GM21447 (cell line): Measurements from ENCODE around the gene SORL1.
A peak's percentile ranks its signal among the peaks of the same experiment; 100 is the strongest.

Experiments
- ATAC-seq: cut with Tn5 transposase; IDR thresholded peaks from one replicate; pipeline ENCODE4 v1.9.1; 2021; ENCODE audit not compliant: unreplicated experiment

SORL1 gene

DNA sequence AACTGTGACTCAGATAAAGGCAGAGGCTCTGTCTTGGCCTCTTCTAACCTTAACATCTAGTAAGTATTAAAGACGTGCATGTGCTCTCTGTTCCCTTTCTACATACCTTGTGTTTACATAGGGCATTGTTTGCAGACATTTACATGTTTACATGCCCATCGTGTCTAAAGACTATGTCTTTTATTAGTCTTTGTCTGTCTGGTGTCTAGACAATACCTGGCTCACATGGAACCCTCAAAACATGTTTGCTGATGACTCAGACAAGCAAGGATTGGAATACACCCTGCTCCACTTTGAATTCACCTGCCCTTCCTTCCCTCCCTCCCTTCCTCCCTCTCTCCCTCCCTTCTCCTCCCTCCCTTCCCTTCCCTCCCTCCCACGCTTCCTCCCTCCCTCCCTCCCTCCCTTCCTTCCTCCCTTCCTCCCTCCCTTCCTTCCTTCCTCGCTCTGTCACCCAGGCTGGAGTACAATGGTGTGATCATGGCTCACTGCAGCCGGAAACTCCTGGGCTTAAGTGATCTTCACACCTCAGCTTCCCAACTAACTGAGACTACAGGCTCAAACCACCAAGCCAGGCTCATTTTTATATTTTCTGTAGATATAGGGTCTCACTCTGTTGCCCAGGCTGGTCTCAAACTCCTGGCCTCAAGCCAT, 24.4 kb downstream of the SORL1 start:
- no peak for ATAC-seq

DNA sequence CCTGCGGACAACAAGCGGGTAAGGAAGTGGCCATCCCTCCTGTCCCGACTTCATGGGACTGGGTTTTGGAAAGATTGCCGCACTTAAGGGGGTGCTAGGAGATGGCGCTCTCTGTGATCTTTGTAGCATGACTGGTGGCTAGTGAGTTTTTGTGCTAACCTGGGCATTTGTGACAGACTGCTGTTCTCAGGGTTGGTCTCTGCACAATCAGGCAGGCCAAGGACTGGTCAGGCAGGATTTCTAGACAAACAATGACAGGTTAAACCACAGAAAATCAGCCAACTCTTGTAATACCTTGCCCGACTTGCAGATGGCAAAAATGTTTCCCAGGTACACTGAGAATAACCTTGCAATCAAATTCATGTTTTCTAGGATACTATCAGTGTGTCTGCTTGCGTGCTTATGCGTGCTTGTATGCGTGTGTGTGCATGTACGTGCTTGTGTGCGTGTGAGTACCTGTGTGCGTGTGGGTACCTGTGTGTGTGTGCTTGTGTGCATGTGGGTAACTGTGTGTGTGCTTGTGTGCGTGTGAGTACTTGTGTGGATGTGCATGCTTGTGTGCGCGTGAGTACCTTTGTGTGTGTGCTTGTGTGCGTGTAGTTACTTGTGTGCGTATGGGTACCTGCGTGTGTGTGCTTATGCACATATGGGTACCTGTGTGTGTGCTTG, 26.2 kb downstream of the SORL1 start:
- ATAC-seq = no peak

DNA sequence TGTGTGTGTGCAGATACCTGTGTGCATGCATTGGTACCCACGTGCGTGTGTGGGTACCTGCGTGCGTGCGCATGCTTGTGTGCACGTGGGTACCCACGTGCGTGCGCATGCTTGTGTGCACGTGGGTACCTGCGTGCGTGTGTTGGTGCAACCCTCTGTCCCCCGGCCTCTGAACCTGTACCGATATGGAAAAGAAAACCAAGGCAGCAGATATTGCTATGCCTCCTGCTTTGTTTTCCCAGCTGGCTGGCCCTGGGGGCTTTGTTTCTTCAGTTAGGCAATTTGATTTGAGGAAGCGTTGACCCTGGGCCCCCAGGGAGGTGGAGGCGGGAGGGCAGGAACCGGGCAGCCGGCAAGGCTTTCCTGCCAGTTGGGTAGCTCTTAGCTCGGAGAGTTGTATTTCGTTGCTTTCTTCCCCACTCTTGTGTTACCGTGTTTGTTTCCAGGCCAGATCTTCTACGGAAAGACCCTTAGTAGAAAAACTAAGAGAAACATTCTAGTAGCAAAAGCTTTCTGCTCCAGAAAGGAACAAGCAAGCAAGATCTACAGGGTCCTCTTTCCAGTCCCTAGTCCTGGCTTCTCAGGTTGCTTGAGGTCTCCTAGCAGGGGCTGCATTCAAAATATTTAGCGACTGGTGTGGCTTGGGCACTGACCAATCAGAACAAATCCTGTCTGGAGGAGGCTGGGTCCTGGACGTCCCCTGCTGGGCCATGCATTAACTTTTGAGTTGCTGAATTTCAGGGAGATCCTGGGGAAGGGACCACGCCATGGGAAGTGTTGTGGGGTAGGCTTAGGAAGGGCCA, 27.0 kb downstream of the SORL1 start:
- no peak for ATAC-seq

DNA sequence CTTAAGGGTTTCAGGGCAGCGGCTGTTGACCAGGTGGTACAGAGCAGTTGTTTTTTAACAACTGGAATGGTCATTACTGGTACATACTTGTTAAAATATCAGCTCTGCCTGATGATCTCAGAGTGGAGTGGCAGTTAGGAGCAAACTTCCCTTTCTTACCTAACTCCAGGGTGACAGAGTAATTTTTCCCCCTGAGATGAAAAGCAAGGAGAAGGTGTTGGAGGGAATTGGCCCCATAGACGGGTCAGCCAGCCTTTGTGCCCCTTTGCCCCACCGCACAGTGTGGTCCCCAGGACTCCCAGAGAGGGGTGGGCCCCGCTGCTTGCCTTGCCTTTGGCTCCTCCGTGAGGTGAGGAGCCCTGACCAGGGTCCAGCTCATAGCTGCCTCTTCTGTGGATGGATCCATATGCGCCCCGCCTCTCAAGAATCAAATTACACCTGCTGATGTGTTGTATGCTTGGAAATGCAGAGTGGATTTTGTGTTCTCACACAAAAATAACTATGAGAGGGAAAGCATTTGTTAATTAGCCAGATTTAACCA, 27.7 kb downstream of the SORL1 start:
- ATAC-seq = no peak

DNA sequence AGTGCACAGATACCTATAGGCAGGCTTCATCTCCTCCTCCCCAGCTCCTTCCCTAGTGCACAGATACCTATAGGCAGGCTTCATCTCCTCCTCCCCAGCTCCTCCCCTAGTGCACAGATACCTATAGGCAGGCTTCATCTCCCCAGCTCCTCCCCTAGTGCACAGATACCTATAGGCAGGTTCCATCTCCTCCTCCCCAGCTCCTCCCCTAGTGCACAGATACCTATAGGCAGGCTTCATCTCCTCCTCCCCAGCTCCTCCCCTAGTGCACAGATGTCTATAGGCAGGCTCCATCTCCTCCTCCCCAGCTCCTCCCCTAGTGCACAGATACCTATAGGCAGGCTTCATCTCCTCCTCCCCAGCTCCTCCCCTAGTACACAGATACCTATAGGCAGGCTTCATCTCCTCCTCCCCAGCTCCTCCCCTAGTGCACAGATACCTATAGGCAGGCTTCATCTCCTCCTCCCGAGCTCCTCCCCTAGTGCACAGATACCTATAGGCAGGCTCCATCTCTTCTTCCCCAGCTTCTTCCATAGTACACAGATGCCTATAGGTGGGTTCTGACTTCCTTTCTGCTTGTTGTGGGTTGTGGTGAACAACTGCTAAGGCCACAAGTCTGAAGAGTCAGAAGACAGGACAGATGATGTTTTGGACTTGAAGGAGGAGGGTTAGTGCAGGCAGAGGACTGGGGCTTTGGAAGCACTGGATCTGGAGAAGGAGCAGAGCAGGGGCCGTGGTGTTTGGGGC, 29.5 kb downstream of the SORL1 start:
- peak; percentile 56 for ATAC-seq

DNA sequence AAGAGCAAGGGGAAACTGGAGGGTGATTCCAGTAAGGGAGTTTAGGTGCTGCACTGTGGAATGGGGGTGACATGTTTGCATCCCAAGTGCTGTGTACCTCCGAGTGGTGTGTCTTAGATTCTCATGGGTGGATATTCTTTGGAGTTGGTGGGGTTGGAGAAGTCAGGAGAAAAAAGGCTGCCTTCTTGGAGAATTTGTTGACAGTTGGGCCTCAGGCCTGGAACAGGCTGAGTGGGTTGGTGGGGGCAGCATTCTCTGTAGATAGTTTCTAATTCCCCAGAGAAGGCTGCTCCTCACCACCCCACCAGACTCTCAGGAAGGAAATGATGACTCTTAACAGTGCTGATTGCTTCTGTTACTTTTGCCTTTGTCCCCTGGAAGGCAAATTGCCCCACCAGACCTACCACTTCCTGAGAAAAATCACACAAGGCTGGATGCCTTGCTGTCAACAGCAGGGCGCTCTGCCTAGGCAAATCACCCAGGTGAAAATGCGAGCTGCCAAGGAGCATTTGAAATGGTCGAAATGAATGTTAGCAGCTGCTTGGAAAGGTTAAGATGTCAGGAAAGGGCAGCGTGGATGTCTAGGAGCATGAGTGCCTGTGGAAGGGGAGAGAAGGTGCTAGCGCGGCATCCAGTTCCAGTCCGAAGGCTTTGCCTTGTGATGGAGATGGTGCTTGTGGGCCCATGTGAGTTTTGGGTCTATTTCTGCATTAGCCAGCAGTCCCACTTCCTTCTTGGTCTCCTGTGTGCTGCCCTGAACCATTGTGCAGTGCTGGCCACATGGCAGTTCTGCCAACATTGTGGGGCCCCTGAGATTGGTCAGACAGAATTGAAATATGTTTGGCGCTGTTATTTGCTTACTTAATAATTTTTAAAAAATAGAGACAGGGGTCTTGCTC, 30.4 kb downstream of the SORL1 start:
- peak; percentile 84 for ATAC-seq

DNA sequence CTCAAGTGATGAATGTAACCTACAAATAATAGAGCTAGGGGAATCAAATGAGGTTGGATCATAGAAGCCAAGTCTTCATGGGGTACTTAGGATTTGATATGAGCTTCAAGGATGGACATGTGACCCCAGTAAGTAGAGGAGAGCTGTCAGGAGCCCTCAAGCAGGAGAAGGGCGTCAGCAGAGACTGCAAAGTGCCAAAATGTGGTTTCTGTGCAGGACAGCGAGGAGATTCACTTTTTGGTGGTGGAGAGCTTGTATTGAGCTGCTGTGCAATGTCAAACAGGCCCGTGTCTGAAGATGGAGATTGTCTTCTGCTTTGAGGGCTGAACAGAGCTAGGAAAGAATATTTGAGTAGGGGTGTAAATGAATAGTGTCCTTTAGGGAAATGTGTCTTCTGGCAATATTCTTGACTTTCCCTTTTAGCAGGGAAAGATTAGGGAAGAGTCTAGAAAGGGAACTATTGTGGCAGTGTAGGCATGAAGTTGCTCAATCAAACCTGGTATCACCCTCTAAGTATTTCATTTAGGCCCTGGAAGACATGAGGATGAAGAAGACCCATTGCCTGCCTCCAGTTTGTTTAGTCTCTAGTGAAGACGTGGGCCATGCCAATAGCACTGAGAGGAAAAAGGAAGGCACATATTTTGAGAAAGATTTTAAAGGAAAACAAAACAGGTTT, 31.8 kb downstream of the SORL1 start:
- ATAC-seq = no peak

DNA sequence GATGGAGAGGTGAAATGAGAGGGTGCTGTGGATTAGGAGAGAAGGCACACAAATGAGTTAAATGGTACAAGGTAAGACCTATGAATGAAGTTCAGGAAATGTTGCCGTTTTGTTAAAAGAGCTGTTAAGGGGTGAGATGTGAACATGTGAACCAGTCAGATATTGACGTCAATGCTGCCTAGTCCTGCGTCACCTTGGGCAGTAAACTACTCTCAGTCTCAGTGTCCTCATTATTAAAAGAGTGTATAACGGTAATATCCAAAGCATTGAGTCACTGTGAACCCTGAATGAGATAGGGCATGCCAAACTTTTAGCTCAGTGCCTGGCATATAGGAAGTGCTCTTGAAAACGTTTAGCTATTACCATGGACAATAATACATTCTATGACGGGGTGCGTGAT, 33.1 kb downstream of the SORL1 start:
- no peak for ATAC-seq

DNA sequence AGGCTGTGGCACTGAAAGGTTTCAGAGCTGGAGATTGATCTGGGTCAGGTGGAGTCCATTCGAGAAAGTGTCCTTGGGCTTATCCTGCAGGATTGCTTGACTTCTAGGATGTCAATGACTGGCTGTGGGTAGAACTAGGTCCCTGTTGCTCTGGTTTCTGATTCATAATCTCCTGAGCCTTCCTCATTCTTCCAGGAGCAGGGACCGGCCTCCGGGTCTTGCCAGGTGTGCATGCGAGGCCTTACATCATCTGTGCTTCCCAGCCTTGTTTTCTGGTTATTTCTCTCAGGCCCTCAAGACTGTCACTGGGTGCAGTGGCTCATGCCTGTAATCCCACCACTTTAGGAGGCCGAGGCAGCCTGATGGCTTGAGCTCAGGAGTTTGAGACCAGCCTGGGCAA, 33.9 kb downstream of the SORL1 start:
- no peak for ATAC-seq

DNA sequence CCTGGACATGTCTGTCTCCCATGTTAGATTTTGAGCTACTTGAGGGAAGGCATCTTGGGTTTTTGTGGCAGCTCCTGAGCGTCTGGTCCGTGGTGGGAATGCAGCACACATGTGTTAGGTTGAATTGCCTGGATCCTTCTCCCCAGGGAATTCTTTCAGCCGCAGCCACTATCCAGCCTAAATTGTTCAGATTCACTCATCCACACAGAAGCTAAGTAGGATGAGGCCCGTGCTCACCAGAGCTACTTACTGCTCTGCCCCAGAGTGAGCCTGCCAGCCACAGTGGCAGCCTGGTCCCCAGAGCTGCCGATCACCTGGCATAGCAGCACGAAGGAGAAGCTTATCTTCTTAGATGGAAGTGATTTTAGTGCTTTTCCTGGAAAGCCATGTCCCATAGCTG, 35.1 kb downstream of the SORL1 start:
- no peak for ATAC-seq

DNA sequence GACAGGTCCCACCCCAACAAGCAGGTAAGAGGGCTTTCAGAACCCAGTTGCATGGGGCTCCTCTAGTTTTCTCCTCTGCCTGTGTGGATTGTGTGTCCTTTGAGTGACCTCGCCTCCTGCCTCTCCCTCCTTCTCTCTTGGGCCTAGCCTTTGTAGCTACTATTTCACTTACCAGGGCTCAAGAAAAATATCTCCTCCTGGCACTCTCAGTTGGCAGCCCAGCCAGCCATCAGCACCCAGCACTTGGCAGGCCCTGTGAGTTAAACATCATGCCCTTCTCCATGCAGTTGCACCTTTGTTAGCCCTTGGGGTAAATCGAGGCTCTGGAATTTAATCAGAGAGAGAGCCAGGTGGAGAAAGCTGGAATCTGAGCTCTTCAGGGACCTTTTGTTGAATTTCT, 36.1 kb downstream of the SORL1 start:
- ATAC-seq = no peak

DNA sequence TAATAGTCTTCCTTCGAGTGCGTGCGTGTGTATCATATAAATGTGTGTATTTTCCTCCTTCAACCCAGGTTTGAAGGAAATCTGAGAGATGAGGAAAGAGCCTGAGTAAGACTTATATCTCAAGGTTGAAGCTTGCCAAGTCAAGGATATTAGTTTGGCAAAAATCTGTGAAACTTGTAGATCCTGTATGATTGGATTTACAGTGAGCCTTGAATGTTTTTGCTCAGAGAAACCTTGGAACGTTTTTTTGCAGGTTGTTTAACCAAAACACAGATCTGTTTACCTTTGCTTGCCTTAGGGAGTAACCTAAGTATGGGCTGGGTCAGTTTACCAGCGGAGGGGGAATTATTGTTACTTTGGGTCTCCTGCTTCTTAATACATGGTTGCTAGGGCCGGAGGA, 36.5 kb downstream of the SORL1 start:
- no peak for ATAC-seq

DNA sequence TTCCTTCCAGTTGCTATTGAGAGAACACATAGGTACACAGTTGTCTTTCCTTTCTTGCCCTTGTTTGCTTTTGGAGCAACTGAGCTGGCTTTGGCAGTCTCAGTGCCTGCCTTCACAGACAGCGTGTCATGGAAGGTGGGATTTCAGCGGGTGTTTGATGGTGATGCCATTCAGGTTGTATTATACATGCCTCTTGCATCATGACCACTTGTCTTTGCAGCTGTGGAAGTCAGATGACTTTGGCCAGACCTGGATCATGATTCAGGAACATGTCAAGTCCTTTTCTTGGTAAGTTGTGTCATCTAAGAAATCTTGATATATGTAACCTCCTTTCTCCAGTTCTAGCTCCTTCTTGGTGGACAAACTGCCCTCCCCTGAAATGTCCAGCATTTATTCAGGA, 37.7 kb downstream of the SORL1 start:
- ATAC-seq = no peak

DNA sequence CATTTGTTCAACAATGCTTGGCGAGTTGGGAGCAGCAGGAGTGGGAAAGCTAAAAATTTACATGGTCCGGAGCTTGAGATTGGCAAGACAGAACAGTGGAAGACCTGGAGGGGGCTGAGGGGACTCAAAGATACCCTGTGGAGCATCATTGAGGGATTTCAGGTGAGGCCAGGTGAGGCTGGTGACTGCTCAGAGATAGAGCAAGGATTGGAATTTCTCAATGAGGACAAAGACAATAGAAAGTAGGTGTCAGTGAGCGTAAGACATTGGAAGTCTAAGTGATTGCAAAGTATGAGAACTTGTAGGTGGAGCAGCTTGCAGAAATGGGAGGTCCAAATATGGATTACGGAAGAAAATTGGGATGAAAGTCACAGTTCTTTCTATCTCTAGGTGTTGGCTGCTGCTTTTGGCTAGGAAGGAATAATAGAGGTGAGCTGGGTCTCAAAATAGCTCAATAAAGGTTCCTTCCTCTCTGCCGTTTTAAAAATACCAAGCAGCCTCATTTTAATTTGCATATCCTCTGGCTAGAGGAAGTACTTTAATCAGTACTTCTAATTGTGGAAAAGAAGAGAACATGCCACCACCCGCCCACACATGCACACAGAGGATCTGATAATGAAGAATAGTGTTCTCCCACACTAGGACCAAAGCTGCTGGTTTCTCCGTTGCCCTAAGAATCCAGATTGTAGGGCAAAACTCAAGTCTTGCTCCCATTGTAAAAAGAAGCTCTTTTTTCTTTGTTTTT, 42.4 kb downstream of the SORL1 start:
- peak; percentile 87 for ATAC-seq

DNA sequence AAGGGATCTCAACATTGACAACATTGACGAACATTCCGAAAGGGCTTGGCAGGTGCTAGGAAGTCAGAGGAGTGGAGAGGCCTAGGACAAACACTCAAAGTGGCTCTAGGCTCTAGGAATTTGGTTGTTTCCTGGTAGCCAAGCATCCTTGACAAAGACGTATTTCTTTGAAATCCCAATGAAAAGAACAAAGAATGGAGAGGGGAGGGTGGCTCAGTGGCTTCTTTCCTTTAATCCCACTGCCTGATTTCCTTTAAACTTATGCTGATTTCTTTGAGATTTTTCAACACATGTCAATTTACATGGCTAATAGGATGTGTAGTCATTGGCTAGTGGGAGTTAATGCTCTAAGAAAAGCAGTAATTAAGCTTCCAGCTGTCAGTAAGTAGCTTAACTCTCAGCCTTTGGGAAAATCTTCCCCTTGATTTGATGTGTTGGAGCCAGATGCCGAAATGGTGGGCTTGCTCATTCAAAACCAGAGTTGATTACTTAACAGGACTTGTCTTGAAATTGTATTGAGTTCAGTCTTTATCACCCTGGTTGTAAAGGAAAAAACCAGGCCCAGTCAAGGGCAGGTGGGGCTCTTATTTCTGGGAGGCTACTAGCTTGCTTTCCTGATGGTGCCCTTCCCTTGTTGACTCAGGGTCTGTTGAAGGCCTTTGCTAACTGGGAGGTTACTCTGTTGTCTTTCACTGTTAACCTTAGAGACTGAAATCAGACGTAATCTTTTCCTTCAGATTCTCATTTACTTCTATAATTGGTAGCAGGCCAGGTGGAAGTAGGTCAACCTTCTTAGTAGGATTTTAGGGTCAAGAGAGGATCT, 45.3 kb downstream of the SORL1 start:
- ATAC-seq = no peak

DNA sequence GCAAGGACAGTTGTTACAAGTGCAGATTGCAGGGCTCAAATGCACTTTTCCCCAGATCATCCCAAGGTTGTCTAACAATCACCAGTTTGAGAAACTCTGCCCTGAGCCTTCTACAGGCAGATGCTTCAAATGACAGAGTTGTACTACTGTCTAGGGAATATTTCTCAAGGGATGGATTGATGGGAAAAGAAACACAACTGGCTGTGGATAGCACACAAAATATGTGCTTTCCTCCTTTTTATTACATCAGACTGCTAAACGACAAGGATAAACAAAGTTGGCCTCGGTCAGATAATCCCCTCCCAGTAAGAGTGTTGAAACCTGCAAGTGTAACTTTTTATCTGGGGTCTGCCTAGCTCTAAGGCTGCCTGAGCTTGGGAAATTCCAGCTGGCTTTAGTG, 47.3 kb downstream of the SORL1 start:
- ATAC-seq = no peak

DNA sequence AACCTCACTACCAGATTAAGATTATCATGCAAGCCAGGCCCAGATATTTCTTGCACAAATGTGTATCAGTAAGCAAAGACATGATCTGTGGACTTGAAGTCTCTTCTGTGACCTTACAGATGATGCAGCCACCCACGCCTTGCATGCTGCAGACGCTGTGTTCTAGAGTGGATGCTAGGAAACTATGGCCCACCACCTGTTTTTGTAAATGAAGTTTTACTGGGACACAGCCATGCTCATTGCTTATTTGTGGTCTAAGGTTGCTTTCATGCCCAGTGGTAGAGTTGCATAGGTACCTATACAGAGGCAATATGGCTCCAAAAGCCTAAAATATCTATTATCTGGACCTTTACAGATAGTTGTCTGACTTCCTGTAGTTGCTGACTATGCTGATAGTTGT, 48.2 kb downstream of the SORL1 start:
- ATAC-seq = no peak

DNA sequence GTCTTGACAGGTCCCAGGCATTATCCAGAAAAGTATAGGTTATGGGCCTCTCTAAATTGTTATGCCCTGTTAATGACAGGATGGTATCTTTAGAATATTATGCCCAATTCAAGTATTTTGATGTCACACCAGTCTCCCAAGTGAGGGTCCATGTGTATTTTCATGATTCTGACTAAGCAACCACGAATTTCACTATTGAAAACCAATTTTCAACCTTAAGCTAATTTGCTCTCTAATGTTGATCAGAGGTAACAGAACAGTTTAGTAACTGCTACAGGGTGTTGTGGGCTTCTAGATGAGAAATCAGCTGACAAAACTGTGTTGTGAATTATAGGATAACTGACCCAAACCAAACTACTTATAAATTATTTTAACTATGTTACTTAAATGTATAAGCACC, 48.6 kb downstream of the SORL1 start:
- no peak for ATAC-seq
